NCI-H748 treated with DMSO at 0.1 percent for 48 hours (cell line): ENCODE data around the gene URGCP.

Source experiments
- DNase-seq: peaks from one replicate; lab custom pipeline; 2025; lab: John Stamatoyannopoulos, UW

URGCP gene

GRCh38 chr7:43876241-43876640 lies 30.2 kb downstream of the URGCP start:
- DNase-seq: no peak

- no peak for DNase-seq
Measured at GRCh38 chr7:43873300-43873699, 33.1 kb downstream of the URGCP start.

GRCh38 chr7:43872406-43873110 lies 33.8 kb downstream of the URGCP start:
- no peak for DNase-seq

GRCh38 chr7:43871064-43871463 lies 35.3 kb downstream of the URGCP start:
- no peak for DNase-seq

GRCh38 chr7:43870316-43870715 lies 36.1 kb downstream of the URGCP start:
- no peak for DNase-seq

- no peak for DNase-seq
Measured at GRCh38 chr7:43869867-43870240, 36.5 kb downstream of the URGCP start.

GRCh38 chr7:43869006-43869866 lies 37.2 kb downstream of the URGCP start, which contains the start of gene MRPS24:
Gene MRPS24 (minus strand): TSS chr7:43869517. CDS start chr7:43869495, 22 bp downstream.
- DNase-seq: peak; percentile 93

GRCh38 chr7:43868681-43869005 lies 37.8 kb downstream of the URGCP start:
- DNase-seq: no peak

- no peak for DNase-seq
Measured at GRCh38 chr7:43868181-43868580, 38.2 kb downstream of the URGCP start.

- no peak for DNase-seq
Measured at GRCh38 chr7:43865277-43865676, 41.1 kb downstream of the URGCP start.

- no peak for DNase-seq
Measured at GRCh38 chr7:43864126-43864525, 42.3 kb downstream of the URGCP start.

- DNase-seq: no peak
Measured at GRCh38 chr7:43856996-43857395, 49.4 kb downstream of the URGCP start.

GRCh38 chr7:43856316-43856715 lies 50.1 kb downstream of the URGCP start:
- DNase-seq: no peak

- no peak for DNase-seq
Measured at GRCh38 chr7:43855176-43855575, 51.2 kb downstream of the URGCP start.

GRCh38 chr7:43851805-43852204 lies 54.6 kb downstream of the URGCP start:
- DNase-seq: no peak

GRCh38 chr7:43850348-43851116 lies 55.9 kb downstream of the URGCP start:
- DNase-seq: no peak

GRCh38 chr7:43849047-43849446 lies 57.3 kb downstream of the URGCP start:
- no peak for DNase-seq

- no peak for DNase-seq
Measured at GRCh38 chr7:43847496-43847895, 58.9 kb downstream of the URGCP start.

GRCh38 chr7:43844662-43845061 lies 61.7 kb downstream of the URGCP start:
- DNase-seq: no peak

GRCh38 chr7:43844257-43844656 lies 62.1 kb downstream of the URGCP start:
- DNase-seq: no peak

GRCh38 chr7:43843296-43843695 lies 63.1 kb downstream of the URGCP start:
- DNase-seq: no peak

GRCh38 chr7:43838201-43838658 lies 68.2 kb downstream of the URGCP start:
- no peak for DNase-seq
